Endothelial cell (in vitro differentiated cells): ENCODE measurements around the gene TSR1. TPM values are rescaled to one million over a fixed set of nuclear protein-coding genes. Genes with fewer than 3 reads are reported as not detected.
A peak's percentile ranks its signal among the peaks of the same experiment; 100 is the strongest.

Experiments used
- DNase-seq: peaks from one replicate; pipeline ENCODE4 v3.0.0; 2021; ENCODE audit warnings: low spot score
- H3K27ac Mint-ChIP-seq: one replicate; pipeline ENCODE4 v1.8.0; 2021; ENCODE audit warnings: mixed read lengths, inconsistent platforms; ENCODE audit not compliant: unreplicated experiment
- H3K27me3 Mint-ChIP-seq: one replicate; pipeline ENCODE4 v1.8.0; 2021; ENCODE audit warnings: mild to moderate bottlenecking, moderate library complexity, mixed read lengths, inconsistent platforms; ENCODE audit not compliant: unreplicated experiment
- H3K36me3 Mint-ChIP-seq: one replicate; pipeline ENCODE4 v1.8.0; 2021; ENCODE audit warnings: mild to moderate bottlenecking, low read depth, mixed read lengths, inconsistent platforms; ENCODE audit not compliant: unreplicated experiment
- H3K4me1 Mint-ChIP-seq: one replicate; pipeline ENCODE4 v1.8.0; 2021; ENCODE audit warnings: mild to moderate bottlenecking, mixed read lengths, inconsistent platforms; ENCODE audit not compliant: unreplicated experiment
- H3K4me3 Mint-ChIP-seq: one replicate; pipeline ENCODE4 v1.8.0; 2021; ENCODE audit warnings: mild to moderate bottlenecking, mixed read lengths, inconsistent platforms; ENCODE audit not compliant: unreplicated experiment
- H3K9me3 Mint-ChIP-seq: one replicate; pipeline ENCODE4 v1.8.0; 2021; ENCODE audit warnings: mixed read lengths, inconsistent platforms; ENCODE audit not compliant: unreplicated experiment
- total RNA-seq: library from RNA; stranded (reverse); fragmentation: NEBNext Ultra II Directional; extraction: Animal tissue kit (Norgen Biotek cat#: 25700); gene quantifications from one replicate; pipeline ENCODE4 v1.2.1, GENCODE V29; 2021; ENCODE audit not compliant: unreplicated experiment
- TF ChIP-seq, protein P1 (sequence below): fragments of 200-600 bp; sonication (generic); IDR thresholded peaks from one replicate; pipeline ENCODE4 v1.5.0; 2021; ENCODE audit warnings: antibody characterized with exemption; ENCODE audit not compliant: unreplicated experiment

Gene TSR1
- total RNA-seq, 1 donor from 2014 or later: 20.9 TPM

- no peak overlapping the region for H3K27ac Mint-ChIP-seq
- peaks cover 8% of the 10 kb centered on the region for H3K4me1 Mint-ChIP-seq
- H3K4me3 Mint-ChIP-seq: peak overlapping the region; percentile 37
- TF ChIP-seq, protein P1, sequence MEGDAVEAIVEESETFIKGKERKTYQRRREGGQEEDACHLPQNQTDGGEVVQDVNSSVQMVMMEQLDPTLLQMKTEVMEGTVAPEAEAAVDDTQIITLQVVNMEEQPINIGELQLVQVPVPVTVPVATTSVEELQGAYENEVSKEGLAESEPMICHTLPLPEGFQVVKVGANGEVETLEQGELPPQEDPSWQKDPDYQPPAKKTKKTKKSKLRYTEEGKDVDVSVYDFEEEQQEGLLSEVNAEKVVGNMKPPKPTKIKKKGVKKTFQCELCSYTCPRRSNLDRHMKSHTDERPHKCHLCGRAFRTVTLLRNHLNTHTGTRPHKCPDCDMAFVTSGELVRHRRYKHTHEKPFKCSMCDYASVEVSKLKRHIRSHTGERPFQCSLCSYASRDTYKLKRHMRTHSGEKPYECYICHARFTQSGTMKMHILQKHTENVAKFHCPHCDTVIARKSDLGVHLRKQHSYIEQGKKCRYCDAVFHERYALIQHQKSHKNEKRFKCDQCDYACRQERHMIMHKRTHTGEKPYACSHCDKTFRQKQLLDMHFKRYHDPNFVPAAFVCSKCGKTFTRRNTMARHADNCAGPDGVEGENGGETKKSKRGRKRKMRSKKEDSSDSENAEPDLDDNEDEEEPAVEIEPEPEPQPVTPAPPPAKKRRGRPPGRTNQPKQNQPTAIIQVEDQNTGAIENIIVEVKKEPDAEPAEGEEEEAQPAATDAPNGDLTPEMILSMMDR: no peak
- H3K9me3 Mint-ChIP-seq: no peaks in the 10 kb centered on the region
- DNase-seq: no peak
- peaks cover 15% of the 10 kb centered on the region for H3K36me3 Mint-ChIP-seq
- peaks cover 1% of the 10 kb centered on the region for H3K27me3 Mint-ChIP-seq
Measured at GRCh38 chr17:2380950-2381649, 44.8 kb upstream of the TSR1 start.

DNA sequence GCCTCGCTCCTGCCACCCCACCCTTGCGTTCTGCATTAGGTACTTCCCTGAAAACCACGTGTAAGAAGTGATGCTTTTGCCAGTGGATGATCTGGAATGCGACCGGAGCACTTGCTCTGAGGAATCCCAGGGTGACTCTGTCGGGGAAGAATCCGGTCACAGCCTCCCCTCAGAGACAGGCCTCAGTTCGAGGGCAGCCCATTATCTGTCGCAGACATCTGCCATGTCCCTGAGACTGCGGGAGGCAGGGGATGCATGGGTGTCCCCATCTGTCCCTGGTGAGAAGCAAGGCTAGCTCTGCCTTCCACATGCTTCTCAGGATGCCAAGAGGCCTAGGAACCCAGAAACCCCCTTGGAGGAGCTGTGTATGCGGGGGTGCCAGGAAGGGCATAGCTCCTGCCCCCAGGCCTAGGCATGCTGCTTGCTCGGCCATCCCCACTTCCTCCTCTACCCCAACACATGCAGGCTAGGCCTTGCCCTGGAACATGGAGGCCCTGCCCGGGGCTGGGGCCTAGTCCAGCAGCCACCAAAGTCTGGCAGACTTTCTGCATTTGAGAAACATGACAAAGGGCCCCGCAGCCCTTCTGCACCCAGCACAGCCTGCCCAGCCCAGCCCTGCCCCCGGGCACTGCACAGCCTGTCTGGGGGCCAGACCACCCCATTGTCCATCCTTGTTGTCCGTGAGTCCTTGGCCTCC, 44.1 kb upstream of the TSR1 start:
- TF ChIP-seq, protein P1: no peak
- peaks cover 3% of the 10 kb centered on the region for H3K27me3 Mint-ChIP-seq
- H3K4me3 Mint-ChIP-seq: peak overlapping the region; percentile 37
- peaks cover 15% of the 10 kb centered on the region for H3K36me3 Mint-ChIP-seq
- no peaks in the 10 kb centered on the region for H3K9me3 Mint-ChIP-seq
- no peak overlapping the region for H3K27ac Mint-ChIP-seq
- H3K4me1 Mint-ChIP-seq: peaks cover 8% of the 10 kb centered on the region
- DNase-seq: no peak

DNA sequence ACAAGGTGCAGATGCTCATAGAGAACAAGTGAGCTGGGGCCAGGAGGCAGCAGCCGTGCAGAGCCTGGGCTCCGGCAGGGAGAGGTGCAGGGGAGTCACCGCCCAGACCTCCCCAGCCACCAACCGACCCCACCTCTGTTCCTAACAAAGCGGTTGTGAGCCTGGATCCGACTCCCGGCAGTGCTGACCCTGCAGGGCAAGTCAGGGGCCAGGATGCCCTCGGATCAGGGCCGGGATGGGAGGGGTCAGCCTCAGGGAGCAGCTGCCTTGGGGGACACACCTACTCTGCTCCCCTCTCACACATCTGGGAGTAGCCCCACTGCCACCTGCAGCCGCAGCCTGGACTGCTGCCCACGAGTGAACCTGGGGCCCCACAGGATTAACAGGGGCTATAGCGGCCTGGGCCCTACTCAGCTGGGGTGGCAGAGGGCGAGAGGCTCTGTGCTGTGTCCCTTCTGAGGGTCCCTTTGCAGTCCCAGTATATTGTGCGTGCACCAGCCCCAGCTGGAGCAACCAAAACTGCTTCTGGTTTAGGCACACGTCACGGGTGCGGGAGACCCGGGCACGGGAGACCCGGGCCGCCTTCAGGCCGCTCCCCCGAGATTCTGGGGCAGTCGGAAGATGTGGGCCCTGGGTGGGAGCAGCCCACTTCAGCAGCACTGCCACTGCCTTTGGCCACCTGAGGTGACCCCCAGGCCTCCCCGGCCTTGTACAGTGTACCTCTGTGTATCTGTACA, 43.4 kb upstream of the TSR1 start:
- Mint-ChIP-seq H3K4me3 (no peak overlapping the region), H3K27ac (no peak overlapping the region), H3K4me1 (peaks cover 8% of the 10 kb centered on the region), H3K27me3 (peaks cover 7% of the 10 kb centered on the region), H3K9me3 (no peaks in the 10 kb centered on the region), H3K36me3 (peaks cover 18% of the 10 kb centered on the region)
- TF ChIP-seq, protein P1: no peak
- DNase-seq: no peak

- H3K27ac Mint-ChIP-seq: no peak overlapping the region
- H3K4me3 Mint-ChIP-seq: peak overlapping the region; percentile 69
- TF ChIP-seq, protein P1: no peak
- no peaks in the 10 kb centered on the region for H3K9me3 Mint-ChIP-seq
- peaks cover 24% of the 10 kb centered on the region for H3K36me3 Mint-ChIP-seq
- peaks cover 6% of the 10 kb centered on the region for H3K4me1 Mint-ChIP-seq
- H3K27me3 Mint-ChIP-seq: peaks cover 8% of the 10 kb centered on the region
- DNase-seq: no peak
Measured at GRCh38 chr17:2378905-2379304, 42.6 kb upstream of the TSR1 start.
